Activated T-helper 1 cell treated with anti-CD3 and anti-CD28 coated beads, Interleukin-2, amount 50 U/mL, for 16 hours (primary cell): Measurements from ENCODE around the gene DIP2C.
"Not testable (repeated sequence)": the region's sequence is repeated elsewhere in the genome, so short reads cannot be mapped to it uniquely, and the experiment has no call there.

Experiments used
- DNase-seq, 2 donors: peaks; one replicate each; pipeline ENCODE4 v3.0.0-alpha.2; 2020; ENCODE audit warnings: low read depth in 1 of 2, low spot score in 1 of 2

The DIP2C gene

DNA sequence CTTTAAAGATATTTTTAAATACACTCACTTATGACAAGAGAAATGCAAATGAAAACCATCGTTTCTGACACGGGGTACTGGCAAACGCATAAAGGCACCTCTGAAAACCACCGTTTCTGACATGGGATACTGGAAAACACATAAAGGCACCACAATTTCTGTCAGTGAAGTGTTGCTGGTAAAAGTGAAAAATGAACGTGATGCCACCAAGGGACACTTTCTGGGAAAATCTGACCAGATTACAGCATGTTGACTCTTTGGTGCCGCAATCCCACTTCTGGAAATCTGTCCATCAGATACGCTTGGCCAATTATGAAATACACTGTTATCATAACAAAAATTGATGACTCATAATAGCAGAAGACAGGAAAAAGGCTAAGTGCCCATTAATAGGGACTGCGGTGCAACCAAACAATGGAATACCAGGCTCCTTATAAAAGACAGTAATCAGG is 422.5 kb downstream of the DIP2C start:
- DNase-seq = no peak

DNA sequence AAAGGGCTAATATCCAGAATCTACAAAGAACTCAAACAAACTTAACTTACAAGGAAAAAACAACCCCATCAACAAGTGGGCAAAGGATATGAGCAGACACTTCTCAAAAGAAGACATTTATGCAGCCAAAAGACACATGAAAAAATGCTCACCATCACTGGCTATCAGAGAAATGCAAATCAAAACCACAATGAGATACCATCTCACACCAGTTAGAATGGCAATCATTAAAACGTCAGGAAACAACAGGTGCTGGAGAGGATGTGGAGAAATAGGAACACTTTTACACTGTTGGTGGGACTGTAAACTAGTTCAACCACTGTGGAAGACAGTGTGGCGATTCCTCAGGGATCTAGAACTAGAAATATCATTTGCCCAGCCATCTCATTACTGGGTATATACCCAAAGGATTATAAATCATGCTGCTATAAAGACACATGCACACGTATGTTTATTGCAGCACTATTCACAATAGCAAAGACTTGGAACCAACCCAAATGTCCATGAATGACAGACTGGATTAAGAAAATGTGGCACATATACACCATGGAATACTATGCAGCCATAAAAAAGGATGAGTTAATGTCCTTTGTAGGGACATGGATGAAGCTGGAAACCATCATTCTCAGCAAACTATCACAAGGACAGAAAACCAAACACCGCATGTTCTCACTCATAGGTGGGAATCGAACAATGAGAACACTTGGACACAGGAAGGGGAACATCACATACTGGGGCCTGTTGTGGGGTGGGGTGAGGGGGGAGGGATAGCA is 423.5 kb downstream of the DIP2C start:
- not testable (repeated sequence) for DNase-seq

DNA sequence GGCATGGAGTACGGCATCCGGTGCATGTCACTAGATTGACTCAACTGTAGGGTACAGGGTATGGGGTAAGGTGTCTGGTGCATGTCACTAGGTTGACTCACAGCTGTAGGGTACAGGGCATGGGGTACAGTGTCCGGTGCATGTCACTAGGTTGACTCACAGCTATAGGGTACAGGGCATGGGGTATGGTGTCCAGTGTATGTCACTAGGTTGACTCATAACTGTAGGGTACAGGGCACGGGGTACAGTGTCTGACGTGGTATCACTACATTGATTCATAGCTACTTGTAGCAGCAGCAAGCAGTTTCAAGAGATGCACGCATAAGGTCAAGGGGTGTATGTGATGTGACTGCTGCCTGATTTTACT is 424.4 kb downstream of the DIP2C start:
- not testable (repeated sequence) for DNase-seq

DNA sequence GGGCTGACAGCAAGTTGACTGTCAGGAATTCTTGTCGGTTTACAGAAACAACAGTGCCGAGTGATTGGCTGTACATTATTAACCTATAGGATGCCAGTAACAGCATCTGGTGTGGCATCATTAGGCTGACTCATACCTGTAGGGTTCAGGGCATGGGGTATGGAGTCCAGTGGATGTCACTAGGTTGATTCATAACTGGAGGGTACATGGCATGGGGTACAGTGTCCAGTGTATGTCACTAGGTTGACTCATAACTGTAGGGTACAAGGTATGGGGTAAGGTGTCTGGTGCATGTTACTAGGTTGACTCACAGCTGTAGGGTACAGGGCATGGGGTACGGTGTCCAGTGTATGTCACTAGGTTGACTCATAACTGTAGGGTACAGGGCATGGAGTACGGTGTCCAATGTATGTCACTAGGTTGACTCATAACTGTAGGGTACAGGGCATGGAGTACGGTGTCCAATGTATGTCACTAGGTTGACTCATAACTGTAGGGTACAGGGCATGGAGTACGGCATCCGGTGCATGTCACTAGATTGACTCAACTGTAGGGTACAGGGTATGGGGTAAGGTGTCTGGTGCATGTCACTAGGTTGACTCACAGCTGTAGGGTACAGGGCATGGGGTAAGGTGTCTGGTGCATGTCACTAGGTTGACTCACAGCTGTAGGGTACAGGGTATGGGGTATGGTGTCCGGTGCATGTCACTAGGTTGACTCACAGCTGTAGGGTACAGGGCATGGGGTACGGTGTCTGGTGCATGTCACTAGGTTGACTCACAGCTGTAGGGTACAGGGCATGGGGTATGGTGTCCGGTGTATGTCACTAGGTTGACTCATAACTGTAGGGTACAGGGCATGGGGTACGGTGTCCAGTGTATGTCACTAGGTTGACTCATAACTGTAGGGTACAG is 425.1 kb downstream of the DIP2C start:
- DNase-seq = not testable (repeated sequence)

DNA sequence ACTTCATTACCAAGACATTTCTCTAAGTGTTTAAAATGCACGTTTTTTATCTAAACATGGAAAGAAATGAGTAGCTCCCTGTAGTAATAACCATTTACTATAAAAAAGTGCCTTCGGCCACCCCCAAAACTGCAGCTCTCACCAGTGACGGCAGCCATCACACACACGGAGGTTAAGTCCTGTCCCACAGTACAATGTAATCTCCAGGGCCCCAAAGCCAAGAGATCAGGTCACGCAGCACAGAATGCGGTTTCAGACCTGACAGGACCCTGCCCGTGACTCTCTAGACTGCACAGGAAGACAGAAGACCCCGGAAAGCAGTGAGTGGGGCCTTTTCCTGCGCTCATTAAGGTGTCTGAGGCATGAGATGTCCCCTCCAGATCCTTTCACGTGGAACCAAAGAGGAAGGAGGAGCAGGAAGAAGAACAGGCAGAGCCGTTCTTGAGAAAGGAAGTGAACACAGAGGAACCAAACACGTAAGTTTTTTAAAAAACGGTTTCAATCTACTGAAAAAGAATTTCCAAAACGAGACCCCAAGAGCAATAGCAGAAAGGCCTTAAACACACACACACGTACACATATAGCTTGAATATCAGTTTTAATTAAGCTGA is 428.5 kb downstream of the DIP2C start:
- no peak for DNase-seq

DNA sequence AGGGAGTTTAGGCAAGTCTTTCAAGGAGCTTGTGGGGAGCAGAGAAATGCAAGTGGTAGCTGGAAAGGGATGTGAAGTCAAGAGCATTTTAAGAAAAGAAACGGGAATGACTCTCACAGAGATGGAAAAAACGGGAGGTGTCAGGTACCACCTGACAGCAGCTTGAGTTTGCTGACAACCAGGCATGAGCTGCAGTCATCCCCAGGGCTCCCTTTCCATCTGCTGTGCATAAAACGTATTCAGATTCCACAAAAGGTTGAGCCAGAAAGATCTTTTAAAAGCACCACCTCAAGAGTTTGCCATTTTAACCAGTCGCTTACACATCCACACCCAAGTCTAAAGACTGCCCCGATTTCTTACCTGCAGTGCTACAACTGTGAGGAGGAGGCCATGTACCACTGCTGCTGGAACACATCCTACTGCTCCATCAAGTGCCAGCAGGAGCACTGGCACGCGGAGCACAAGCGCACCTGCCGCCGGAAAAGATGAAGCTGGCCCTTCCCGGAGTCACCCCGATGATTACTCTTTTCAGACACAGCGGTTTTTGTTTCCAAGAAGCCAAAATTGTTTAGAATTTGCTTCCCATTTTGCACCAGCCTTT is 437.4 kb downstream of the DIP2C start:
- no peak for DNase-seq

DNA sequence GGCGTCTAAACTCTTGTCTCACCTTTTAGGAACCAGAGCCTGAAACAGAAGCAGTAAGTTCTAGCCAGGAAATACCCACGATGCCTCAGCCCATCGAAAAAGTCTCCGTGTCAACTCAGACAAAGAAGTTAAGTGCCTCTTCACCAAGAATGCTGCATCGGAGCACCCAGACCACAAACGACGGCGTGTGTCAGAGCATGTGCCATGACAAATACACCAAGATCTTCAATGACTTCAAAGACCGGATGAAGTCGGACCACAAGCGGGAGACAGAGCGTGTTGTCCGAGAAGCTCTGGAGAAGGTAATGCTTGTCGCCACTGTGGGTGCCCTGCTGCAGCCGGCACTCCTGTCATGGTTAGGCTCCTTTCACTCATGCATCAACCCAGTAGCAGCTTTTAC is 441.2 kb downstream of the DIP2C start:
- no peak for DNase-seq

DNA sequence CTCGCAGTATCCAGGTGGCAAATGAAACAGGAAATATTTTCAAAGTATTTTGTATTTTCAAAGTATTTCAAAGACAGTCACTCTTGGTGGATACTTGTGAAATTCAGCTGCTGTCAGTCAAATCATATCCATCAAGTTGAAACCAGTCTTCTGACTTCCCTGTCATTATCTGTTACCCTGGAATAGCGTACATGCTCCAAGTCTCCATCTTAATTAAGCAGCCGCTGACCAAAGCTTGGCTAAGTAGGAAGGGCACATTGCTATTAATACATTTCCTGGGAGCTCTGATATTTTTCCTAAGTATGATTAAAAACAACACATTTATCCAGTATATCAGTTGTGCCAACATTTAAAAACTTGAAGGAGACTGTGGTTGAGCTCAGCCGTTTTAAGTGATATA is 442.0 kb downstream of the DIP2C start:
- no peak for DNase-seq

DNA sequence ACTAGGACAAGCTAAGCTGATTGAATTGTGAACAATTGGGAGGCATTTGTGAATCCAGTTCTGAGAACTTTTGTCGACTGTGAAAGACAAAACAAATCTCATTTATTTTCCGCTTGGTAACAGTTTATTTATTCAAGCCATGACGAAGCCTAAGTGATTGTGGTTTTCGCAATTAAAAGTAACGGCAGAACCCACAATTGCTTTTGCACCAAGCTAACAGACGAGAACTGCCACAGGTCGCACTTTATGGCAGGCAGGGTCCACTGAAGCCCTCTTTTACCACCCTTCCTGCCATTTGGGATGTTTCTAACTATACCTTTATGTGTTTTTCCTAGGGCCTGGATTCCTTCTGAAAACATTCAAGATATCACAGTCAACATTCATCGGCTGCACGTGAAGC is 443.0 kb downstream of the DIP2C start:
- DNase-seq = no peak

DNA sequence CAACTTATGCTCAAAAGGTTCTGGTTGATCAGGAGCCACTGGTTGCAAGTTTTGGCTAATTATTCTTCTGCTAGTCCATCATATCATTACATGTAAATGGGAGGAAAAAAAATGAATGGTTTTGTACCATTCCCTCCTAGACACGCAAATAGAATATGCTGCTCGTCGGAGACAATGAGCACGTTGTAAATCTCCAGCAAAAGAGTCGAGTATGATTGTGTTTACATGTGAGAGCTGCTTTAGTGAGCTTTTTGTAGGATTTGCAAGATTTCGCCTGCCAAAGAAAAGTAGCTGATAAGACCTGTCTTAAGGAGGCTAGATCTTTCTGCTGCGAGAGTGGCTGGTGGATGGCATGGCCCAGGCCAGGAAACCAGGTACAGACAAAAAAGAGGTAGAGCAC is 445.2 kb downstream of the DIP2C start:
- no peak for DNase-seq

DNA sequence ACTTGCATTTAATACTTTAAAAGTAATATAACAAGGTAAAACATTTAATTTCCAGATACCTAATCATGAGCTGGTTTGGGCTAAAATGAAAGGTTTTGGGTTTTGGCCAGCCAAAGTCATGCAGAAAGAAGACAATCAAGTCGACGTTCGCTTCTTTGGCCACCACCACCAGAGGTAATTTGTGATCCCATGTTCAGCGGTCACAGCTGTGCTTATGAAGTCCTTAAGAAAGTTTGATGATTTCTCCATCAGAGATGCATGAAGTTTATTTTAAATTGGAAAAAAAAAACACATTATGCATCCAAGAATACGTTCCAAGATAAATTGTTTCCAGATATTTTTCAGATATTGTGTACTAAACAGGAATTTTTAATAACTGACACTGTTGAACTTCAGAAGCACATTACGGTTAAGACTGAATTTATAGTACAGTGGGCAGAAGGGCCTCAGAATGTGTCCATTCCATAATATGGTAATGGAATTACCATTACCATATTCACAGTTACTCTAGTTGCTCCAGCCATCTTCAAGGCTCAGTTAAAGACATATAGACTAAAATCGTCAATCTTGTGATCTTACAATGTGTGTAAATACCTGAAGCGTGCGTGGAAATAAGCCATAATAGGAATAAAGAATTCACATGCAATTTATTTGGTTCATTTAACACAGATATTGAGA is 447.4 kb downstream of the DIP2C start:
- no peak for DNase-seq

DNA sequence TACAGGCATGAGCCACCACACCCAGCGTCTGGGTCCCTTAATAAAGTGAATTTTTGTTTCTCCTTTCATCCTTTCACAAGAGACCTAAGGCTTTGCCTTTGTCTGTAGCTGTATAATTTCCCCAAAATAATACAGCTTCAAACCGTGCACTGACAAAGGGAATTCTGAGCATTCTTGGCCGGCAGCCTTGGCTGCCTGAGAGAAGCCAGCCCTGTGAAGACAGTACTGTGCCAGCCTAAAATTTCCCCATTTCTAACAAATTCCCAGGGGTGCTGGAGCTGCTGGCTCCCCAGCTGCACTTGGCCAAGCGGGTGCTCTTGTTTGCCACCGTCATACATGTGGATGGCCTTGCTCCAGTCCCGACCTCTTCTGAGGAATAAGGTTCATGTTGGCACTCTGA is 448.0 kb downstream of the DIP2C start:
- DNase-seq = no peak

DNA sequence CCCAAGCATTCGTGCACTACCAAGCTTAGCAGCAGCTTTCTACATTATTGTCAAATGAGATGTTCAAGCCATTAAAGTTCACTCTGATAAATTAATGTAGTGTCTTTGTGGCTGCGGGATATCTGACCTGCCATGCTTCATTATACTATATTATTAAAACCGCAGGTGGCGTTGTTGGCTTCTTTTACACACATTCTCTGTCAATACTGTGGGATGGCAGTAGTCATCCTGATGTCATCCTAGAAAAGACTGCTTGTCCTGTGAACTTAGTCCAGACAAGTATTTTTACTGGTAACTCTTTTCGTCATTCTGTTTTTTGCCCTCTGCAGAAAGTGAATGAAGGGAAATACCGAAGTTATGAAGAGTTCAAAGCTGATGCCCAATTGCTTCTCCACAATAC is 450.4 kb downstream of the DIP2C start:
- no peak for DNase-seq

DNA sequence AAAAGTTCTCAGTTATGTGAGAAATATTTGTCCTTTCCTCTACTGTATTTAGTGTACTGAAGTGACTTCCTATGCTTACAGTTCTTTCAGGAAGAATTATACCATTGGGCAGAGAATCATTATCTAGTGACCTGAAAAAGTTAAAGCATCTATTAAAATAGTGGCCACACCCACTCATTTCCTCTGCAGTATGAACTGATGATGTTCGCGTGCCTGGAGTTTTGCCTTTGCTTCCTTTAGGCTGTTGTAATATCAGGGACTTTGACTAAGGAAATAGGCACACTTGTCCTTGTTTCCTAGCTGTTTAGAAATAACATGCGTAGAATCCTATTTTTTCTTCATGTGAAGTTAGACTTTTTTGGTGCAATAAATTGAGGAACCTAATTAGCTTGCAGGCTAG is 453.6 kb downstream of the DIP2C start:
- no peak for DNase-seq

DNA sequence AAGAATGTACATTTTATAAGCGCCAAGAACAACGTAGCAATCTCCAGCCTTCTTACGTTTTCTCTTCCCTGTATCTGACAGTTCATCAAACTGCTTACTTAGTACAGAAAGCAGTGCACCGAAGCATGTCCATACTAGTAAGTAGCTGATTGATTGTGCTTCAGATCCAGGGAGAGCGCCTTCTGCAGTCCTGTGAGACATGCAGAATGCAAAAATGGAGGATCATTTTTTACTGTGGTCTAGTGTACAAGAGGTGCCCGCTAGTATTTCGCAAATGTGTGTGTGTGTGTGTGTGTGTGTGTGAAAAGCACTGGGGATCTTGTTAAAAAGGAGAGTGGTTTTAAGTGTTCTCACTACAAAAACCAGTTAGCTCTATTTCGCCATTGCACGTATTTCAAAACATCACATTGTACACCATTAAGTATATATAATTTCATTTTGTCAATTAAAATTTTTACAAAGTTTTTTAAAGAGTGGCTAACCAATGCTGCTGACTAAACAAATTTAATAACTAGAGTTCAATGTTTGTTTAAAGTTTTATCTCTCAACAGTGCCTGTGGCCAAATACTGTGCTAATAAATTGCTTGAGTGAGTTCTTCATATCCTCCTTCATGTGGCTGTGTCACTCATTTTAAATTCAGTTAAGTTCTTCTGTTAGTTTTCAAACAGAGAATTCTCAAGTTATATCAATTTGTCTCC is 454.6 kb downstream of the DIP2C start:
- DNase-seq = no peak

DNA sequence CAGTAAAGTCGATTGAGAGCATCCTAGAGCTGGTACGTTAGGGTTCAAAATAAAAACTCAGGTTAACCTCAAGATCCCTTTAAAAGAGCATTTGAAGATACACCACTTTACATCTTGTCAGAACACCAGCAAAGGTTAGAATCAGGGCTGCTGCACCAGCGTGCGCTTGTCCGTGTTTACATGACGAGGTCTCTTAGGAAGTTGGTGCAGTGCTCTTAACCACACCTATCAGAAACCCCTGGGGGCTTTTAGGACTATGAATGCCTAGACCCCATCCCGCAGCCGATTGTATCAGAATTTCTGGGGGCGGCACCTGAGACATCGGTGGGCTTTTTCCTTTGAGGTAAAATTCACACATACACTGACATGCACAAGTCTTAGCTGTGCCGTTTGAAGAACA is 456.6 kb downstream of the DIP2C start:
- no peak for DNase-seq

DNA sequence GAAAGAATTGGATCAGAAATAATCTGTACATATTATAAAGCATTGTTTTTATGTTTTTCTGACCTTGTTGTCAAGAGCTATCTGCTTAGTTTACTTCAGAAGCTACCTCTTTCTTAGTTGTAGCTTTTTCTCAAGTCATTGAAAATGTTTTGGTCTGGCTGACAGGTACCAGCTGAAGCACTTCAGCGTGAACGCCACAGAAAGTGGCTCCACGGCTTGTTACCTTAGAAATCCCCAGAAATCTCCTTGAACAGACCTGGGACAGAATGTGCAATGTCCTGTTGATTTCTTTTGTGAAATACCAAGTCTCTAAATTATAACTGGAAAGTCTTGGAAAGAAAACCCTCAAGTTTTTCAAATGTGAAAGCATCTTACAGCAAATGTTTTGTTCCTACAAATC is 457.4 kb downstream of the DIP2C start:
- DNase-seq = no peak

DNA sequence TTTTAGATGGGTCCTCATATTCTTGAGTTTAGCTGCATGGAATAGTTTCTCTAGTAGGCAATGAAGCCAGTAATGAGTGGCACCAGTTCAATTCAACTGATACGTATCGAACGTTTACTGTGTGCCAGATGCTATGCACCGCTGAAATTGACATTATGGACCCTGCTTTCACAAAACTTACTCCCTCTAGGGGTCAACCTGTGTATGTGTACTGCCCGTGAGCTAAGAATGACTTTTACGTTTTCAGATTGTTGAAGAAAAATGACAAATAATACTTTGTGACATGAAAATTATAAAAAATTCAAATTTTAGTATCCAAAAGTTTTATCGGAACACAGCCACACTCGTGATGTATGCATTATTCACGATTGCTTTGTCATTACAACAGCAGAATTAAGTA is 458.7 kb downstream of the DIP2C start:
- no peak for DNase-seq

DNA sequence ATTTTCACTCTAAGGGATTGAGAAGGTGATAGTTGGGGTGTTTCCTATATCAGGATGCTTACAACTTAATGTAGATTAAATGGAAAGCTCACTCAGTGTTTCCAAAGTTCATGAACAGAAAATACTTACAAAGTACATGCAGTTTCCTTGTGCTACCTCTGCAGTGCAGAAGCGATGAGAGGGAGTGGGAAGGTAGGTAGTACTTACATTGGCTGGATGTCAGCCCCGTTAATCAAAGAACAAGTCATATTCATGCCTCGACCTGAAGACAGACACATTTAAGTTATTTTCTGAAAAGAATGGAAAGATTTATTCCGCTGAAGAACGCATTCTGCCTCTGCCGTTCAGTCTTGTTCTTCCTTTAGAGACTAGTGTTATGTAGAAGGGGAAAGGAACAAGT is 461.1 kb downstream of the DIP2C start:
- no peak for DNase-seq

DNA sequence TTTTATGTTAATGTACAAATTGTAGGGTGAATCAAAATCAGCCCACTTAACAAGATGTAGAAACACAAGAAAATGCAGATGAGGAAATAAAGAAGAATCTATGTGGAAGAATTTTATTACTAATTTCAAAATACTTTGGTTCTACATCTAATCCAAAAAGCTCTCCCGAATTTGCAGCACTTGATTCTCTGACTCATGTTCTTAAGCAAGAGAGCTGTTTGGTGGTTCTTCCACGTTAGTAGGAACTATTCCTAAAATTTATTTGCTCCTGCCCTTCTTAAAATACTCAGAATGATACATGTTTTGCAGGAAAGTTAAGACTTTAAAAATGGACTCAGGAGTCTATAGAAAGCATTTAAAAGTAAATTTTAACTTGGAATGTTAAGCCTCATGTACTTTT is 462.5 kb downstream of the DIP2C start:
- DNase-seq = no peak
